Loucy (cell line): Measurements from ENCODE around the gene LMTK3.

Experiments
- H2AFZ ChIP-seq: fragments of 200-600 bp; sonication (generic); 2 replicates; pipeline ENCODE4 v1.6.0; 2016; ENCODE audit warnings: antibody characterized with exemption, mild to moderate bottlenecking, low read length, moderate library complexity
- H3F3A ChIP-seq: fragments of 200-600 bp; 2 replicates; pipeline ENCODE4 v1.6.0; 2016; ENCODE audit warnings: antibody characterized with exemption, low read depth, mild to moderate bottlenecking
- H3K27me3 ChIP-seq: fragments of 200-600 bp; sonication (generic); 2 replicates; pipeline ENCODE4 v1.6.1; 2014; ENCODE audit warnings: low read length, mild to moderate bottlenecking; ENCODE audit not compliant: insufficient read depth, poor library complexity, severe bottlenecking
- H3K36me3 ChIP-seq: fragments of 200-600 bp; sonication (generic); 2 replicates; pipeline ENCODE4 v1.6.1; 2016; ENCODE audit warnings: low read length; ENCODE audit not compliant: insufficient read depth
- H3K4me1 ChIP-seq: fragments of 200-600 bp; sonication (generic); 2 replicates; pipeline ENCODE4 v1.5.1; 2014; ENCODE audit warnings: low read length, mild to moderate bottlenecking; ENCODE audit not compliant: insufficient read depth, poor library complexity, severe bottlenecking
- H3K4me2 ChIP-seq: fragments of 200-600 bp; sonication (generic); 2 replicates; pipeline ENCODE4 v1.6.0; 2014; ENCODE audit warnings: antibody characterized with exemption, low read length, low read depth, mild to moderate bottlenecking; ENCODE audit not compliant: poor library complexity, severe bottlenecking
- H3K4me3 ChIP-seq: fragments of 200-600 bp; sonication (generic); 2 replicates; pipeline ENCODE4 v1.5.1; 2014; ENCODE audit warnings: low read length, mild to moderate bottlenecking, mixed read lengths; ENCODE audit not compliant: poor library complexity, severe bottlenecking
- H3K79me2 ChIP-seq: fragments of 200-600 bp; sonication (generic); 2 replicates; pipeline ENCODE4 v1.6.1; 2014; ENCODE audit warnings: low read length; ENCODE audit not compliant: insufficient read depth
- H3K9ac ChIP-seq: fragments of 200-600 bp; sonication (generic); 2 replicates; pipeline ENCODE4 v1.6.0; 2014; ENCODE audit warnings: mild to moderate bottlenecking, low read depth, low read length, moderate library complexity; ENCODE audit not compliant: poor library complexity, severe bottlenecking
- H3K9me2 ChIP-seq: fragments of 200-600 bp; sonication (generic); replicated peaks from 2 replicates; pipeline ENCODE4 v1.6.1; 2016; ENCODE audit warnings: low read depth, low read length, mixed read lengths
- H3K9me3 ChIP-seq: fragments of 200-600 bp; sonication (generic); 2 replicates; pipeline ENCODE4 v1.6.1; 2014; ENCODE audit warnings: mild to moderate bottlenecking, antibody characterized with exemption, low read length, low read depth; ENCODE audit not compliant: insufficient read depth
- H4K20me1 ChIP-seq: fragments of 200-600 bp; sonication (generic); 2 replicates; pipeline ENCODE4 v1.6.0; 2014; ENCODE audit warnings: antibody characterized with exemption, low read length, mild to moderate bottlenecking; ENCODE audit not compliant: insufficient read depth, poor library complexity, severe bottlenecking
- CTCF ChIP-seq: fragments of 200-600 bp; sonication (generic); conservative IDR thresholded peaks from 2 replicates; pipeline ENCODE4 v1.5.1; 2014; ENCODE audit warnings: mild to moderate bottlenecking, antibody characterized with exemption, low read length
- EZH2phosphoT487 ChIP-seq: fragments of 200-600 bp; IDR thresholded peaks from 2 replicates; pipeline ENCODE4 v1.6.1; 2018; ENCODE audit warnings: antibody characterized with exemption, mild to moderate bottlenecking, moderate library complexity, borderline replicate concordance

LMTK3 gene

DNA sequence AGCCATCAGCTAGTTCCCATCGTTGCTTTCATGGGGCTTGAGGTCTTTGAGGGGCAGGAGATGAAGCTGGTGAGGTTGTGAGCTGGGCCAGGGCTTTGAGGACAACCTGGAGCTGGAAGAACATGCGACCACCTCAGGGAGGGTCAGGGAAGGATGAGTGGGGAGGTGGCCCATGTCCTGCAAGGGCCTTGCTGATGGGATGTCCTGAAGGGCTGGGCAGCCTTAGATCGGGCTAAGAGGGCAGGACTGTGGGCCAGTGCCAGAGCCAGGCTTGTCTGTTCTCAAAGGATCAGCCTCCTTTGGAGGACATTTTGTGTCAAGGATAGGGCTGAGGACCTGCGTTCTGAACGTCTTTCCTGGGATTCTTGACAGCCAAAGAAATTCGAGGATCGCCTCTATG, 31.9 kb downstream of the LMTK3 start:
- no peaks in the 10 kb centered on the region for H3K79me2 ChIP-seq
- H3F3A ChIP-seq = no peaks in the 10 kb centered on the region; the same call in 1 of the 2 replicates
- peaks cover 28% of the 10 kb centered on the region; the same call in 1 of the 2 replicates for H3K36me3 ChIP-seq
- no peaks in the 10 kb centered on the region for H3K4me1 ChIP-seq
- H3K4me2 ChIP-seq = no peak overlapping the region
- no peaks in the 10 kb centered on the region for H3K9me3 ChIP-seq
- no peaks in the 10 kb centered on the region for H4K20me1 ChIP-seq
- no peak overlapping the region for H2AFZ ChIP-seq
- no peaks in the 10 kb centered on the region for H3K9me2 ChIP-seq
- TF ChIP-seq EZH2phosphoT487 = no peak
- TF ChIP-seq CTCF = no peak
- no peak overlapping the region for H3K4me3 ChIP-seq
- no peak overlapping the region for H3K9ac ChIP-seq
- no peaks in the 10 kb centered on the region for H3K27me3 ChIP-seq

- Histone ChIP-seq H3K4me2 (no peak overlapping the region), H4K20me1 (no peaks in the 10 kb centered on the region)
Observed at GRCh38 chr19:48478339-48479256, 33.0 kb downstream of the LMTK3 start.

DNA sequence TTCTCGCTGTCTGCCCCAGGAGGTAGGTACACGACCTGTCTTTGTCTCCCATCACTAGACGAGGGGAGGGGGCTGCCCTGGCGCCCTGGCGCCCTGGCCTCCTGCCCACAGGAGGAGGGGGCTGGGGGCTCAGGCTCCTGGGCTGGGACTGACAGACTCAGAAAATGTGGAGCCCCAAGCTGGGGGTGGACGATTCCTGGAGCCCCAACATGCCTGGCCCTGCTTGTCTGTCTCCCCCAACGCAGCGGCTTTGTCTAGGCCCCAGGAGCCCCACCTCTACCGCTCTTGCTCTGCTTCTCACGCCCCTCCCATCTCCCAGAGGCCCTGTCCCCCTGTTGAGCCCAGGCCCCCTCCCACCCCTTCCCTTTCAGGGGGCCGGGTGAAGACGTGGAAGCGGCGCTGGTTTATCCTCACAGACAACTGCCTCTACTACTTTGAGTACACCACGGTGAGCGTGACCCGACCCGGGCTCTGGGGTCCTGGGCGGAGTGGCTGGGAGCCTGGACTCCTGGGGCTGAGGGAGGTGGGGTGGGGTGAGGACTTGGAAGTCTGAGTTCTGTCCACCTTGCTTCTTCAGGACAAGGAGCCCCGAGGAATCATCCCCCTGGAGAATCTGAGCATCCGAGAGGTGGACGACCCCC, 33.8 kb downstream of the LMTK3 start:
- Histone ChIP-seq H2AFZ (no peak overlapping the region), H3K9ac (no peak overlapping the region), H3K4me1 (no peaks in the 10 kb centered on the region), H3K4me2 (no peak overlapping the region), H3K36me3 (peaks cover 47% of the 10 kb centered on the region; the same call in 1 of the 2 replicates), H3F3A (no peaks in the 10 kb centered on the region; the same call in 1 of the 2 replicates), H4K20me1 (peaks cover 2% of the 10 kb centered on the region), H3K9me3 (no peaks in the 10 kb centered on the region), H3K79me2 (peaks cover 9% of the 10 kb centered on the region; the same call in 1 of the 2 replicates), H3K9me2 (no peaks in the 10 kb centered on the region), H3K4me3 (no peak overlapping the region), H3K27me3 (no peaks in the 10 kb centered on the region)
- TF ChIP-seq EZH2phosphoT487 (no peak), CTCF (no peak)

More at GRCh38 chr19:48478339-48479256, 33.0 kb downstream of the LMTK3 start:
- no peak overlapping the region for H3K9ac ChIP-seq
- TF ChIP-seq EZH2phosphoT487 (no peak), CTCF (no peak)
- H3K9me3 ChIP-seq = no peaks in the 10 kb centered on the region
- H3K9me2 ChIP-seq = no peaks in the 10 kb centered on the region
- 0 out of 2 replicates have a peak, but pooled peaks cover 2% of the 10 kb centered on the region for H3K79me2 ChIP-seq
- H3K27me3 ChIP-seq = no peaks in the 10 kb centered on the region
- no peaks in the 10 kb centered on the region for H3K4me1 ChIP-seq
- peaks cover 39% of the 10 kb centered on the region; the same call in 1 of the 2 replicates for H3K36me3 ChIP-seq
- no peak overlapping the region for H2AFZ ChIP-seq
- no peak overlapping the region for H3K4me3 ChIP-seq
- no peaks in the 10 kb centered on the region; the same call in 1 of the 2 replicates for H3F3A ChIP-seq
